Measurements from ENCODE around the gene PGRMC2.

The PGRMC2 gene

GRCh38 chr4:128287141-128287870, at the start of gene PGRMC2:
Gene PGRMC2, minus strand, starts transcription at chr4:128287813. Its CDS starts 23 bp downstream, at chr4:128287790.
- DNase-seq: no peak

- DNase-seq: no peak
Observed at GRCh38 chr4:128335541-128335940, 47.9 kb upstream of the PGRMC2 start.

GRCh38 chr4:128334256-128334655, 46.6 kb upstream of the PGRMC2 start:
- DNase-seq: no peak

- no peak for DNase-seq
Observed at GRCh38 chr4:128333309-128334018, 45.9 kb upstream of the PGRMC2 start.

GRCh38 chr4:128332081-128332480, 44.5 kb upstream of the PGRMC2 start:
- no peak for DNase-seq

- no peak for DNase-seq
Observed at GRCh38 chr4:128329638-128330037, 42.0 kb upstream of the PGRMC2 start.

- no peak for DNase-seq
Observed at GRCh38 chr4:128328106-128328505, 40.5 kb upstream of the PGRMC2 start.

GRCh38 chr4:128323401-128323800, 35.8 kb upstream of the PGRMC2 start:
- DNase-seq: no peak

GRCh38 chr4:128322986-128323385, 35.4 kb upstream of the PGRMC2 start:
- peak; percentile 90 for DNase-seq

- DNase-seq: peak; percentile 90
Observed at GRCh38 chr4:128322311-128322710, 34.7 kb upstream of the PGRMC2 start.

GRCh38 chr4:128320656-128321055, 33.0 kb upstream of the PGRMC2 start:
- no peak for DNase-seq

GRCh38 chr4:128315756-128316520, 28.3 kb upstream of the PGRMC2 start:
- DNase-seq: no peak

GRCh38 chr4:128311659-128312403, 24.2 kb upstream of the PGRMC2 start:
- DNase-seq: no peak

- no peak for DNase-seq
Observed at GRCh38 chr4:128310266-128310697, 22.7 kb upstream of the PGRMC2 start.

- no peak for DNase-seq
Observed at GRCh38 chr4:128309585-128309984, 22.0 kb upstream of the PGRMC2 start.

- DNase-seq: no peak
Observed at GRCh38 chr4:128308986-128309385, 21.4 kb upstream of the PGRMC2 start.

- no peak for DNase-seq
Observed at GRCh38 chr4:128307123-128307571, 19.5 kb upstream of the PGRMC2 start.

GRCh38 chr4:128305942-128306341, 18.3 kb upstream of the PGRMC2 start:
- no peak for DNase-seq

- no peak for DNase-seq
Observed at GRCh38 chr4:128303986-128304385, 16.4 kb upstream of the PGRMC2 start.

GRCh38 chr4:128303405-128303785, 15.8 kb upstream of the PGRMC2 start:
- DNase-seq: no peak

GRCh38 chr4:128301979-128302378, 14.4 kb upstream of the PGRMC2 start:
- no peak for DNase-seq

- DNase-seq: no peak
Observed at GRCh38 chr4:128299848-128300247, 12.2 kb upstream of the PGRMC2 start.

- DNase-seq: no peak
Observed at GRCh38 chr4:128298852-128299251, 11.2 kb upstream of the PGRMC2 start.
